Immature natural killer cell (primary cell): ENCODE results near the gene ENOSF1. TPM values are rescaled to one million over a fixed set of nuclear protein-coding genes. Genes with fewer than 3 reads are reported as not detected.

Source experiments
- DNase-seq, 3 donors: peaks; one replicate each; pipeline ENCODE4 v3.0.0; 2022; ENCODE audit warnings: mixed read lengths in 1 of 3
- H3K27ac Mint-ChIP-seq, 6 donors: one replicate each; pipeline ENCODE4 v1.8.0; 2020; ENCODE audit warnings: mixed read lengths in 6 of 6, mild to moderate bottlenecking in 5 of 6, inconsistent platforms in 4 of 6, moderate library complexity in 3 of 6
- H3K27me3 Mint-ChIP-seq, 3 donors: one replicate each; pipeline ENCODE4 v1.8.0; 2020 to 2021; ENCODE audit warnings: low read depth in 3 of 3, mild to moderate bottlenecking in 3 of 3, mixed read lengths in 3 of 3, moderate library complexity in 3 of 3, inconsistent platforms in 1 of 3
- H3K36me3 Mint-ChIP-seq, 3 donors: one replicate each; pipeline ENCODE4 v1.8.0; 2020; ENCODE audit warnings: mixed read lengths in 3 of 3, inconsistent platforms in 2 of 3, mild to moderate bottlenecking in 2 of 3
- H3K4me1 Mint-ChIP-seq, 2 donors: one replicate each; pipeline ENCODE4 v1.8.0; 2020; ENCODE audit warnings: inconsistent platforms in 2 of 2, mild to moderate bottlenecking in 2 of 2, mixed read lengths in 2 of 2, moderate library complexity in 1 of 2
- H3K4me3 Mint-ChIP-seq, 5 donors: one replicate each; pipeline ENCODE4 v1.8.0; 2020; ENCODE audit warnings: mild to moderate bottlenecking in 5 of 5, mixed read lengths in 5 of 5, inconsistent platforms in 3 of 5, moderate library complexity in 3 of 5
- H3K9me3 Mint-ChIP-seq, 6 donors: one replicate each; pipeline ENCODE4 v1.8.0; 2020; ENCODE audit warnings: mild to moderate bottlenecking in 6 of 6, mixed read lengths in 6 of 6, inconsistent platforms in 4 of 6, moderate library complexity in 3 of 6
- polyA plus RNA-seq, 3 donors: library from polyadenylated mRNA; unstranded; fragments of 300-500 nt; fragmentation: Illumina TruSeq; gene quantifications; one replicate each; pipeline ENCODE4 v1.2.3, GENCODE V29; 2021

The ENOSF1 gene
- polyA plus RNA-seq, 3 donors from 2014 or later: 1.9 to 8.0 (median 4.3) TPM

GRCh38 chr18:658947-659533, 53.4 kb downstream of the ENOSF1 start:
- Mint-ChIP-seq H3K9me3 (peaks cover 0 to 4% (median 0%) of the 10 kb centered on the region in 6 donors), H3K4me3 (peak overlapping the region; percentile 88 to 96 (median 91)), H3K4me1 (peaks cover 15 to 20% of the 10 kb centered on the region in 2 donors), H3K36me3 (no peaks in the 10 kb centered on the region), H3K27me3 (peaks cover 1 to 11% (median 4%) of the 10 kb centered on the region in 3 donors), H3K27ac (peak overlapping the region in 4 of 6 donors; percentile 40 to 75 (median 71))
- no peak for DNase-seq

- peak; percentile 42 to 50 (median 42) for DNase-seq
- Mint-ChIP-seq H3K4me1 (peaks cover 15 to 20% of the 10 kb centered on the region in 2 donors), H3K27ac (peak overlapping the region in 5 of 6 donors; percentile 40 to 75 (median 67)), H3K9me3 (peaks cover 0 to 4% (median 0%) of the 10 kb centered on the region in 6 donors), H3K27me3 (peaks cover 1 to 13% (median 4%) of the 10 kb centered on the region in 3 donors), H3K36me3 (no peaks in the 10 kb centered on the region), H3K4me3 (peak overlapping the region; percentile 88 to 96 (median 91))
These were observed 54.2 kb downstream of the ENOSF1 start for GRCh38 chr18:658001-658946.

- no peaks in the 10 kb centered on the region for H3K36me3 Mint-ChIP-seq
- H3K27me3 Mint-ChIP-seq: peaks cover 1 to 13% (median 4%) of the 10 kb centered on the region in 3 donors
- peak within 1 kb of the TSS in 4 of 6 donors; percentile 53 to 75 (median 67) for H3K27ac Mint-ChIP-seq
These were observed 55.0 kb downstream of the ENOSF1 start, which contains the start of gene TYMS for GRCh38 chr18:657311-658000. TSS of gene TYMS (plus strand) at chr18:657653. CDS start at chr18:657743, 90 bp downstream.

GRCh38 chr18:655445-655844, 57.0 kb downstream of the ENOSF1 start:
- Mint-ChIP-seq H3K9me3 (no peaks in the 10 kb centered on the region), H3K4me1 (peaks cover 18 to 21% of the 10 kb centered on the region in 2 donors), H3K36me3 (no peaks in the 10 kb centered on the region), H3K4me3 (peak overlapping the region in 3 of 5 donors; percentile 38 to 51 (median 46)), H3K27me3 (peaks cover 0 to 13% (median 4%) of the 10 kb centered on the region in 3 donors), H3K27ac (no peak overlapping the region)
- no peak for DNase-seq

More at GRCh38 chr18:657311-658000, 55.0 kb downstream of the ENOSF1 start, which contains the start of gene TYMS:
- DNase-seq: peak; percentile 31 to 44 (median 32)
- Mint-ChIP-seq H3K9me3 (peaks cover 0 to 4% (median 0%) of the 10 kb centered on the region in 6 donors), H3K4me3 (peak within 1 kb of the TSS; percentile 88 to 96 (median 91)), H3K4me1 (peaks cover 15 to 20% of the 10 kb centered on the region in 2 donors)

GRCh38 chr18:654601-655000, 57.8 kb downstream of the ENOSF1 start:
- Mint-ChIP-seq H3K27ac (no peak overlapping the region), H3K4me1 (peaks cover 21 to 22% of the 10 kb centered on the region in 2 donors), H3K36me3 (no peaks in the 10 kb centered on the region), H3K27me3 (peaks cover 0 to 13% (median 4%) of the 10 kb centered on the region in 3 donors), H3K4me3 (no peak overlapping the region), H3K9me3 (no peaks in the 10 kb centered on the region)
- no peak for DNase-seq

DNA sequence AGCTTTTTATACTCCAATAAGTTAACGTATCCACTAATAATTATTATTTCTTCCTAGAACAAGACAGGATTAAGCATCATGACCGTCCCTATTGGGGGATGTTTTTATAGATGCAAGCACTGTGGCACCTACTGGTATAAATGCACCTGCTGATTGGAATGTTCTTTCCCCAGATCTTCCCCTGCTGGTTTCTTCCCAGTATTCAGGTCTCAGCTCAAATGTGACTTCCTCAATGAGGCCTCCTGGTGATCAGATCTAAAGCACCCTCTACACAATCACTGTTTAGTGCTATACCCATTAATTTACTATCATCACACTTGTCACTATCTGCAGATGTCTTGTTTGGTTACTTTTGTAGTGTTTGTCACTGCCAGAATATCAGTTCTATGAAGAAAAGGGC, 58.9 kb downstream of the ENOSF1 start:
- Mint-ChIP-seq H3K27me3 (peaks cover 0 to 13% (median 2%) of the 10 kb centered on the region in 3 donors), H3K9me3 (no peaks in the 10 kb centered on the region), H3K4me1 (peaks cover 11 to 12% of the 10 kb centered on the region in 2 donors), H3K36me3 (no peaks in the 10 kb centered on the region), H3K4me3 (no peak overlapping the region), H3K27ac (no peak overlapping the region)
- no peak for DNase-seq

GRCh38 chr18:652131-652530, 60.3 kb downstream of the ENOSF1 start:
- Mint-ChIP-seq H3K9me3 (no peaks in the 10 kb centered on the region), H3K27me3 (peaks cover 0 to 10% (median 2%) of the 10 kb centered on the region in 3 donors), H3K4me3 (no peak overlapping the region), H3K27ac (no peak overlapping the region), H3K36me3 (no peaks in the 10 kb centered on the region), H3K4me1 (peaks cover 6 to 7% of the 10 kb centered on the region in 2 donors)
- no peak for DNase-seq

- Mint-ChIP-seq H3K4me1 (peaks cover 4 to 6% of the 10 kb centered on the region in 2 donors), H3K4me3 (peak overlapping the region in 3 of 5 donors; percentile 6 to 49 (median 32)), H3K36me3 (no peaks in the 10 kb centered on the region), H3K27ac (peak overlapping the region in 1 of 6 donors; percentile 1), H3K27me3 (peaks cover 2 to 3% (median 3%) of the 10 kb centered on the region in 3 donors), H3K9me3 (no peaks in the 10 kb centered on the region)
- no peak for DNase-seq
These were observed 62.0 kb downstream of the ENOSF1 start for GRCh38 chr18:650428-650858.

DNA sequence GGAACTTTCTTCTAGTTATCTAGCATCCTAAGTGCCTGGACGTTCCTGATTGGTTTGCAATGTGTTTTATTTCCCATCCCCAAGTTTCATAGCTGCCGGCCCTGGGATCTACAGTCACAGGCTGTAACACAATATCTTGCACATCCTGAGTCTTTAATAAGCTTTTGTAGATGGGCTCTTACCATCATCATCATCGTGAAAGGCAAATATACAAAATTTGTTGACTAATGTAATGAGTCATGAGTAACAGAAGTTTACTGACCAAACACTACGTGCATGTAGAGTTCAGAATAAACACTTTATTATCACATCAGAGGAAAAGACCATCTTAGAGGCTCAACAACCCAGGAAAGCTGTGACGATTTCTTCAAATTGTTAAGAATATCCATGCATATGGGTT, 63.1 kb downstream of the ENOSF1 start:
- H3K4me3 Mint-ChIP-seq: no peak overlapping the region
- peaks cover 0 to 3% (median 3%) of the 10 kb centered on the region in 3 donors for H3K27me3 Mint-ChIP-seq
- no peaks in the 10 kb centered on the region for H3K36me3 Mint-ChIP-seq
- no peaks in the 10 kb centered on the region for H3K9me3 Mint-ChIP-seq
- H3K27ac Mint-ChIP-seq: no peak overlapping the region
- H3K4me1 Mint-ChIP-seq: peaks cover 4 to 6% of the 10 kb centered on the region in 2 donors
- DNase-seq: no peak

- Mint-ChIP-seq H3K4me1 (peaks cover 4 to 6% of the 10 kb centered on the region in 2 donors), H3K27ac (no peak overlapping the region), H3K27me3 (peaks cover 0 to 4% (median 3%) of the 10 kb centered on the region in 3 donors), H3K4me3 (no peak overlapping the region), H3K9me3 (no peaks in the 10 kb centered on the region), H3K36me3 (no peaks in the 10 kb centered on the region)
- DNase-seq: no peak
These were observed 65.1 kb downstream of the ENOSF1 start for GRCh38 chr18:647304-647703.

DNA sequence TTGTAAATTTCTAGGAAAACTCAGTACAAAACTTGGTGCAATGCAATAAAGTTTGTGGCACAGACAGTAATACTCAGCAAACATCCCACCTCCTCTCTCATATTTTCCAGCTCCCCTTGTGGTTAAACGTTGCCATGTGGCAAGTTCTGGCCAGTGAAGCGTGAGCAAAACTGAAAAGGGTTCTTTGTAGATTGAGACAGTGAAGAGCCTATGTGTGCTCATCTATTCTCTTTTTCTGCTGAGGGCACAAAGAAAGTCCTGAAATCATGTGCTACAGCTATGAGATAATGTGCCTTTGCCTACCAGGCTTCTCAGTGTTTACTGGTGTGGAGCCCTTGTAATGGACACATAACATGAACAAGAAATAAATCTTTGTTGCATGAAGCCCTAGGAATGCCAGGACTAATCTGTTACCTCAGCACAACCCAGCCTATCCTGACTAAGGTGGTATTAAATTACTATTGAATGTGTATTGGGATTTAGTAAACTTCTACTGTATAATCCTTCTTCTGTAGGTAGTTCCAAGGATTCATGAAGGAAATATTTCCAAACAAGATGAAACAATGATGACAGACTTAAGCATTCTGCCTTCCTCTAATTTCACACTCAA, 67.9 kb downstream of the ENOSF1 start:
- H3K36me3 Mint-ChIP-seq: no peaks in the 10 kb centered on the region
- H3K27ac Mint-ChIP-seq: no peak overlapping the region
- H3K27me3 Mint-ChIP-seq: peaks cover 0 to 7% (median 4%) of the 10 kb centered on the region in 3 donors
- no peaks in the 10 kb centered on the region for H3K4me1 Mint-ChIP-seq
- no peaks in the 10 kb centered on the region for H3K9me3 Mint-ChIP-seq
- DNase-seq: no peak
- no peak overlapping the region for H3K4me3 Mint-ChIP-seq

DNA sequence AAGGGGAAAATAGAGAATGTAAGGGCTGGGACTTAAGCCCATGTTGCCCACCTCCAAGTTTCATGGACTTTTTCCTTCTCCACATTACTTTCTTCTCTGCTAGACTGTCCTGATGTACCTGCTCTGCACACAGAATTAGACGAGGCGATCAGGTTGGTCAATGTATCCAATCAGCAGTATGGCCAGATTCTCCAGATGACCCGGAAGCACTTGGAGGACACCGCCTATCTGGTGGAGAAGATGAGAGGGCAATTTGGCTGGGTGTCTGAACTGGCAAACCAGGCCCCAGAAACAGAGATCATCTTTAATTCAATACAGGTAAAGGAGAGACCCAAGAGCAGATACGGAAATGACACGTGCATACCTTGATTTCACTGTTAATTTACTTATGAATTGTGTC, 71.2 kb downstream of the ENOSF1 start:
- no peak overlapping the region for H3K4me3 Mint-ChIP-seq
- no peak for DNase-seq
- H3K36me3 Mint-ChIP-seq: no peaks in the 10 kb centered on the region
- no peak overlapping the region for H3K27ac Mint-ChIP-seq
- peaks cover 0 to 4% (median 2%) of the 10 kb centered on the region in 3 donors for H3K27me3 Mint-ChIP-seq
- no peaks in the 10 kb centered on the region for H3K9me3 Mint-ChIP-seq
- H3K4me1 Mint-ChIP-seq: no peaks in the 10 kb centered on the region

GRCh38 chr18:635171-635570, 77.3 kb downstream of the ENOSF1 start:
- H3K4me3 Mint-ChIP-seq: no peak overlapping the region
- no peak overlapping the region for H3K27ac Mint-ChIP-seq
- H3K36me3 Mint-ChIP-seq: no peaks in the 10 kb centered on the region
- H3K9me3 Mint-ChIP-seq: no peaks in the 10 kb centered on the region
- H3K27me3 Mint-ChIP-seq: peaks cover 2 to 4% (median 4%) of the 10 kb centered on the region in 3 donors
- H3K4me1 Mint-ChIP-seq: no peaks in the 10 kb centered on the region
- DNase-seq: no peak
